Prostate gland (tissue), 2 donors: ENCODE data around the gene OXCT2.

Experiments used
- CTCF ChIP-seq, 4 experiments: fragments of 200-600 bp in 2 of 4; fragments of 450-650 bp in 2 of 4; sonication (generic) in 2 of 4; IDR thresholded peaks; 1 replicate in 3 of 4; 2 replicates in 1 of 4; pipeline ENCODE4 v1.5.1; 2016 to 2019; ENCODE audit warnings: antibody characterized with exemption in 4 of 4, mild to moderate bottlenecking in 2 of 4, moderate library complexity in 2 of 4
- POLR2A ChIP-seq: fragments of 450-650 bp; IDR thresholded peaks from one replicate; pipeline ENCODE4 v1.6.1; 2016; ENCODE audit warnings: antibody characterized with exemption, mild to moderate bottlenecking
- POLR2AphosphoS5 ChIP-seq: sonication (generic); formaldehyde crosslinking; IDR thresholded peaks from one replicate; pipeline ENCODE4 v1.6.1; 2017; ENCODE audit warnings: antibody characterized with exemption

DNA sequence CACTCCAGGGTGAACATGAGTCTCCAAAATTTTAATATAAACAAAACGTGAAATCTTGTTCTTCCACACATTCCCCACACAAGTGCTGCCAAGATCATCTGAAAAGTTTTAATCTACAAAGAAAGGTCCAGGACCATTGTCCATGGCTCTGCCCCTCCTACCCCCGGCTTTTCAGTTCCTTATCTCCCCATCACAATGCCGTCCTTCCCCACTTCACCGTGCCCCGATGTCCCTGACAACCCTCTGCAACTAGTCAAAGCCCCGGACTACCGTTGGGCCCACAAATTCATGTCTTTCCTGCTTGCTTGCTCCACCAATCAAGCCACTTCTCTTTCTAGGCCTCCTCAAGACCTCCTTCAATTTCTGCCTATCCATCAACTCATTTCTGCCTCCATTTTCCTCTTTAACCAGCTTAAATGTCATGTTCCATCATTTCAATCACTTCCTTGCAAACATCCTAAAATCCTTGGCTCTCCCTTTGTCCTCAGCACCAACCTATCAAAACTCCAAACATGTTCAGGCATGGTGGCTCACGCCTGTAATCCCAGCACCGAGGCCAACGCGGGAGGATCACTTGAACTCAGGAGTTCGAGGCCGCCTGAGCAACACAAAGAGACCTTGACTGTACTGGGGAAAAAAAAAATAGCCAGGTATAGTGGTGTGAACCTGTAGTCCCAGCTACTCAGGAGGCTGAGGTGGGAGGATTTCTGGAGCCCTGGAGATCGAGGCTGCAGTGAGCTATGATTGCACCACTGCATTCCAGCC, 31.5 kb upstream of the OXCT2 start:
- TF ChIP-seq POLR2A (no peak), CTCF (IDR thresholded peaks at IDR 0.05) (no peak), POLR2AphosphoS5 (no peak)
